HL-60 (cell line): ENCODE data around the gene BABAM2.

ENCODE experiments used
- GABPA ChIP-seq: IDR thresholded peaks from 2 replicates; pipeline ENCODE4 v1.6.1; 2012; ENCODE audit warnings: low read depth
- POLR2AphosphoS5 ChIP-seq: IDR thresholded peaks from 2 replicates; pipeline ENCODE4 v1.6.1; 2012; ENCODE audit warnings: low read depth
- TF ChIP-seq, protein P1 (sequence below): IDR thresholded peaks from one replicate; pipeline ENCODE4 v1.5.1; 2011; ENCODE audit warnings: low read length, control low read depth, inconsistent platforms; ENCODE audit not compliant: insufficient read depth
- TF ChIP-seq, protein P2 (sequence below): IDR thresholded peaks from 2 replicates; pipeline ENCODE4 v1.6.1; 2012; ENCODE audit warnings: low read depth; ENCODE audit not compliant: insufficient replicate concordance

DNA sequence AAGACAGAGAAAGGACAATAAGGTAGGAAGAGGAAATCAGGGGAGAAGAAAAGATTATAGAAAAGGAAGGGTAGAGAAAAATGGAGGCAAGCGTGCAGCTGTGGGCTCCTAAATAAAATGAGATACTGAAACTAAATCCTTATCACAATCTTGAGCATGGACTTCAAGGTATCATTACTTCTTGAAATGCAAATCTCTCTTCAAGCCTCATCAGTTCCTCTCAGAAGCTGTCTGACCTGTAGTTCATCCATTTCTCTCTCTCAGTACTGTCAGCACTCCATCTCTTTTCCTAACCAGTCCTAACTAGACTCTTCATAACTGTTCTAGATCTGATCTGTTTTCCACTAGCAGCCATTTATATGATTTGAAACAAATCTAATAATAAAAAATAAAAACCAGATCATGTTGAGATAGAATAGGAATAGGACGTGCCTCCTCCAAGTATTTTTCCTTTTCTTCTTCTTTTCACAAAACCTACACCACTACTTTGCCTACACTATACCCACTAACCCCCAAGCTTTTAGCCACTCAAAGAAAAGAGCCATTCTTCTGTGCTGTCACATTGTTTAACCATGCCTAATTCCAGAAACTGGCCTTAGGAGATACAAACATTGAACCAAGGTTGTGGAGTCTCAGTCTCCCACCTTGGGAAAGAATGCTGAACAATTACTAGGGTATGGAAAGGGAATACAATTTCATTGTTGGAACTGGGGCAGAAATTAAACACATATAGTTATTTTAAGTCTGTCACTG is 21.1 kb downstream of the BABAM2 start:
- TF ChIP-seq, protein P1, sequence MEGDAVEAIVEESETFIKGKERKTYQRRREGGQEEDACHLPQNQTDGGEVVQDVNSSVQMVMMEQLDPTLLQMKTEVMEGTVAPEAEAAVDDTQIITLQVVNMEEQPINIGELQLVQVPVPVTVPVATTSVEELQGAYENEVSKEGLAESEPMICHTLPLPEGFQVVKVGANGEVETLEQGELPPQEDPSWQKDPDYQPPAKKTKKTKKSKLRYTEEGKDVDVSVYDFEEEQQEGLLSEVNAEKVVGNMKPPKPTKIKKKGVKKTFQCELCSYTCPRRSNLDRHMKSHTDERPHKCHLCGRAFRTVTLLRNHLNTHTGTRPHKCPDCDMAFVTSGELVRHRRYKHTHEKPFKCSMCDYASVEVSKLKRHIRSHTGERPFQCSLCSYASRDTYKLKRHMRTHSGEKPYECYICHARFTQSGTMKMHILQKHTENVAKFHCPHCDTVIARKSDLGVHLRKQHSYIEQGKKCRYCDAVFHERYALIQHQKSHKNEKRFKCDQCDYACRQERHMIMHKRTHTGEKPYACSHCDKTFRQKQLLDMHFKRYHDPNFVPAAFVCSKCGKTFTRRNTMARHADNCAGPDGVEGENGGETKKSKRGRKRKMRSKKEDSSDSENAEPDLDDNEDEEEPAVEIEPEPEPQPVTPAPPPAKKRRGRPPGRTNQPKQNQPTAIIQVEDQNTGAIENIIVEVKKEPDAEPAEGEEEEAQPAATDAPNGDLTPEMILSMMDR: no peak
- TF ChIP-seq, protein P2, sequence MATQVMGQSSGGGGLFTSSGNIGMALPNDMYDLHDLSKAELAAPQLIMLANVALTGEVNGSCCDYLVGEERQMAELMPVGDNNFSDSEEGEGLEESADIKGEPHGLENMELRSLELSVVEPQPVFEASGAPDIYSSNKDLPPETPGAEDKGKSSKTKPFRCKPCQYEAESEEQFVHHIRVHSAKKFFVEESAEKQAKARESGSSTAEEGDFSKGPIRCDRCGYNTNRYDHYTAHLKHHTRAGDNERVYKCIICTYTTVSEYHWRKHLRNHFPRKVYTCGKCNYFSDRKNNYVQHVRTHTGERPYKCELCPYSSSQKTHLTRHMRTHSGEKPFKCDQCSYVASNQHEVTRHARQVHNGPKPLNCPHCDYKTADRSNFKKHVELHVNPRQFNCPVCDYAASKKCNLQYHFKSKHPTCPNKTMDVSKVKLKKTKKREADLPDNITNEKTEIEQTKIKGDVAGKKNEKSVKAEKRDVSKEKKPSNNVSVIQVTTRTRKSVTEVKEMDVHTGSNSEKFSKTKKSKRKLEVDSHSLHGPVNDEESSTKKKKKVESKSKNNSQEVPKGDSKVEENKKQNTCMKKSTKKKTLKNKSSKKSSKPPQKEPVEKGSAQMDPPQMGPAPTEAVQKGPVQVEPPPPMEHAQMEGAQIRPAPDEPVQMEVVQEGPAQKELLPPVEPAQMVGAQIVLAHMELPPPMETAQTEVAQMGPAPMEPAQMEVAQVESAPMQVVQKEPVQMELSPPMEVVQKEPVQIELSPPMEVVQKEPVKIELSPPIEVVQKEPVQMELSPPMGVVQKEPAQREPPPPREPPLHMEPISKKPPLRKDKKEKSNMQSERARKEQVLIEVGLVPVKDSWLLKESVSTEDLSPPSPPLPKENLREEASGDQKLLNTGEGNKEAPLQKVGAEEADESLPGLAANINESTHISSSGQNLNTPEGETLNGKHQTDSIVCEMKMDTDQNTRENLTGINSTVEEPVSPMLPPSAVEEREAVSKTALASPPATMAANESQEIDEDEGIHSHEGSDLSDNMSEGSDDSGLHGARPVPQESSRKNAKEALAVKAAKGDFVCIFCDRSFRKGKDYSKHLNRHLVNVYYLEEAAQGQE: no peak
- TF ChIP-seq GABPA (no peak), POLR2AphosphoS5 (no peak)
